Ovary (tissue), 9 donors: ENCODE data around the gene TIPRL. TPM values are rescaled to one million over a fixed set of nuclear protein-coding genes. Genes with fewer than 3 reads are reported as not detected.

Experiments used
- DNase-seq, 5 donors: peaks; one replicate each; pipeline ENCODE4 v3.0.0-alpha.2; 2019 to 2020
- H3K27ac ChIP-seq, 2 donors: fragments of 200-600 bp; one replicate each; pipeline versions ENCODE4 v1.5.1 to v1.8.0; 2019 to 2022
- H3K27me3 ChIP-seq: fragments of 200-600 bp; one replicate; pipeline ENCODE4 v1.8.0; 2022
- H3K36me3 ChIP-seq: fragments of 200-600 bp; sonication (generic); one replicate; pipeline ENCODE4 v1.5.1; 2019
- H3K4me1 ChIP-seq: one replicate; pipeline ENCODE4 v1.8.1; 2013; ENCODE audit warnings: mild to moderate bottlenecking, moderate library complexity; ENCODE audit not compliant: insufficient read depth
- H3K4me3 ChIP-seq: fragments of 200-600 bp; sonication (generic); one replicate; pipeline ENCODE4 v1.5.1; 2017
- H3K9me3 ChIP-seq, 2 donors: fragments of 200-600 bp in 1 of 2; sonication (generic) in 1 of 2; one replicate each; pipeline versions ENCODE4 v1.5.1 to v1.8.1; 2013 to 2019; ENCODE audit warnings: mild to moderate bottlenecking in 1 of 2, moderate library complexity in 1 of 2
- CTCF ChIP-seq, 3 donors: fragments of 450-650 bp in 2 of 3; fragments of 200-600 bp in 1 of 3; IDR thresholded peaks; one replicate each; pipeline versions ENCODE4 v1.5.1 to v1.8.0; 2016 to 2022; ENCODE audit warnings: antibody characterized with exemption in 3 of 3, mild to moderate bottlenecking in 1 of 3
- EP300 ChIP-seq: sonication (generic); formaldehyde crosslinking; IDR thresholded peaks from one replicate; pipeline ENCODE4 v1.6.1; 2017; ENCODE audit warnings: antibody characterized with exemption
- POLR2A ChIP-seq: fragments of 450-650 bp; IDR thresholded peaks from one replicate; pipeline ENCODE4 v1.6.1; 2017; ENCODE audit warnings: antibody characterized with exemption, mild to moderate bottlenecking, moderate library complexity
- WGBS, 3 donors: extraction: QIAGEN DNeasy Blood & Tissue Kit in 1 of 3; methylation state at CpG; one replicate each; pipeline versions ENCODE4 v1.1.5 to v1.1.7; 2013 to 2017; 5-methylcytosine and 5-hydroxymethylcytosine counted together
- intact Hi-C, 4 donors: fragments of 100-400 bp; cut with DNase I; formaldehyde crosslinking; loops; one replicate each; pipeline versions ENCODE4 v1.11.0 to v1.15.1; 2022 to 2023
- polyA plus RNA-seq, 2 donors: library from polyadenylated mRNA; stranded (reverse); fragments of 200-250 nt in 1 of 2; fragments of 350-450 nt in 1 of 2; fragmentation: Illumina TruSeq in 1 of 2; extraction: RNeasy Lipid Tissue Mini Kit (QIAGEN cat#74804) in 1 of 2; gene quantifications; one replicate each; pipeline ENCODE4 v1.2.3, GENCODE V29; 2013 to 2014
- small RNA-seq: library from RNA; depleted of rRNA; stranded (forward); fragments of <200 nt; gene quantifications from one replicate; pipeline ENCODE3, GENCODE V24; 2016
- total RNA-seq, 7 donors: library from RNA; depleted of rRNA in 2 of 7; stranded (reverse); fragments of >200 nt in 2 of 7; fragmentation: NEBNext Ultra II Directional in 3 of 7; extraction: Animal tissue kit (Norgen Biotek cat#: 25700) in 3 of 7; gene quantifications; one replicate each; pipeline versions ENCODE4 v1.1.0 to v1.2.4, GENCODE V29; 2016 to 2023
- donor health status: DM: no; HTN: no; CAD: no; lungs with moderate emphysema.
- donor health status: DM: no; HTN: no; CAD: no.
- donor health status: Bipolar disorder and iron deficiency.
- donor health status: DM: yes; HTN: yes; CAD: no.
- donor health status: DM: no; HTN: no; CAD: no.
- donor health status: DM: yes; HTN: yes; CAD: no.

The TIPRL gene
- total and polyA plus RNA-seq, 9 donors = 13.9 to 35.2 (median 25.6) TPM

GRCh38 chr1:168246506-168246905 lies 67.7 kb downstream of the TIPRL start:
- intact Hi-C loops = no loop called here
- Histone ChIP-seq H3K9me3 (no peaks in the 10 kb centered on the region), H3K36me3 (no peaks in the 10 kb centered on the region), H3K4me3 (no peak overlapping the region), H3K27me3 (no peaks in the 10 kb centered on the region), H3K4me1 (peaks cover 34% of the 10 kb centered on the region), H3K27ac (peak overlapping the region; percentile 9 to 62)
- DNase-seq = no peak
- WGBS, 3 donors = 10 to 21% (median 16%) methylated on average over 5 of the region's 5 CpGs
- no peak for TF ChIP-seq POLR2A
- TF ChIP-seq EP300 = no peak
- TF ChIP-seq CTCF (IDR thresholded peaks at IDR 0.05) = no peak

Small RNA genes within 50 kb of the gene (small RNA-seq; reads per million reads assigned to genes)
- not detected for gene AL021397.1

Other genes with a start within 250 kb of the TIPRL start
- 10 to 100 TPM; 38.3 to 65.9 (median 44.4) TPM for gene DCAF6, start 242.3 kb upstream of the TIPRL start, total RNA-seq
- 10 to 100 TPM; 32.1 to 51.1 TPM for gene DCAF6, start 242.3 kb upstream of the TIPRL start, polyA plus RNA-seq
- gene MPC2, start 241.9 kb upstream of the TIPRL start, total RNA-seq = 10 to 100 TPM; 22.1 to 55.2 (median 49.3) TPM
- 10 to 100 TPM; 45.8 to 91.2 TPM for gene MPC2, start 241.9 kb upstream of the TIPRL start, polyA plus RNA-seq
- gene GPR161, start 42.0 kb upstream of the TIPRL start, total RNA-seq = 10 to 100 TPM in 6 of 7 donors, 1 to 10 TPM in 1; 7.4 to 23.4 (median 19.1) TPM
- 10 to 100 TPM in 1 of 2 donors, 1 to 10 TPM in 1; 8.2 to 13.6 TPM for gene GPR161, start 42.0 kb upstream of the TIPRL start, polyA plus RNA-seq
- gene SFT2D2, start 47.0 kb downstream of the TIPRL start, total RNA-seq = 100 to 1,000 TPM in 1 of 7 donors, 10 to 100 TPM in 6; 27.8 to 102 (median 84.5) TPM
- gene SFT2D2, start 47.0 kb downstream of the TIPRL start, polyA plus RNA-seq = 10 to 100 TPM; 12.6 to 19.0 TPM
- 1 to 10 TPM in 6 of 7 donors, under 1 TPM in 1; 0.92 to 4.1 (median 3.6) TPM for gene TBX19, start 101.9 kb downstream of the TIPRL start, total RNA-seq
- gene TBX19, start 101.9 kb downstream of the TIPRL start, polyA plus RNA-seq = 1 to 10 TPM; 3.7 to 3.9 TPM